ENCODE results near the gene DENND1C.

DNA sequence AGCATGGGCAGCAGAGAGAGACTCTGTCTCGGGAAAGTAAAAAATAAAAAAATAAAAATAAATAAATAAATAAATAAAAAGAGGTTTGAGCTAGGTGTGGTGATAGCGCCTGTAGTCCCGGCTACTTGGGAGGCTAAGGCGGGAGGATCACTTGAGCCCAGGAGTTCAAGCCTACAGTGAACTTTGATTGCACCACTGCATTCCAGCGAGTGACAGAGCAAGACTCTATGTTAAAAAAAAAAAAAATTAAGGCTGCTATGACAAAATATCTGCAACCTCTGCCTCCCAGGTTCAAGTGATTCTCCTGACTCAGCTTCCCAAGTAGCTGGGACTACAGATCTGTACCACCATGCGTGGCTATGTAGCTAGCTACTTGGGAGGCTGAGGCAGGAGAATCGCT is 3.2 kb upstream of the DENND1C start:
- TF ChIP-seq, protein P1, sequence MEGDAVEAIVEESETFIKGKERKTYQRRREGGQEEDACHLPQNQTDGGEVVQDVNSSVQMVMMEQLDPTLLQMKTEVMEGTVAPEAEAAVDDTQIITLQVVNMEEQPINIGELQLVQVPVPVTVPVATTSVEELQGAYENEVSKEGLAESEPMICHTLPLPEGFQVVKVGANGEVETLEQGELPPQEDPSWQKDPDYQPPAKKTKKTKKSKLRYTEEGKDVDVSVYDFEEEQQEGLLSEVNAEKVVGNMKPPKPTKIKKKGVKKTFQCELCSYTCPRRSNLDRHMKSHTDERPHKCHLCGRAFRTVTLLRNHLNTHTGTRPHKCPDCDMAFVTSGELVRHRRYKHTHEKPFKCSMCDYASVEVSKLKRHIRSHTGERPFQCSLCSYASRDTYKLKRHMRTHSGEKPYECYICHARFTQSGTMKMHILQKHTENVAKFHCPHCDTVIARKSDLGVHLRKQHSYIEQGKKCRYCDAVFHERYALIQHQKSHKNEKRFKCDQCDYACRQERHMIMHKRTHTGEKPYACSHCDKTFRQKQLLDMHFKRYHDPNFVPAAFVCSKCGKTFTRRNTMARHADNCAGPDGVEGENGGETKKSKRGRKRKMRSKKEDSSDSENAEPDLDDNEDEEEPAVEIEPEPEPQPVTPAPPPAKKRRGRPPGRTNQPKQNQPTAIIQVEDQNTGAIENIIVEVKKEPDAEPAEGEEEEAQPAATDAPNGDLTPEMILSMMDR (conservative IDR thresholded peaks at IDR 0.05; ENCODE audit: low read length) = no peak
- TF ChIP-seq EZH2phosphoT487 (IDR thresholded peaks at IDR 0.05; ENCODE audit: borderline replicate concordance, low read depth, low read length) = no peak

Data from OCI-LY7 (cell line).